ENCODE results near the gene UBE3C. TPM values are rescaled to one million over a fixed set of nuclear protein-coding genes. Genes with fewer than 3 reads are reported as not detected.
"Not testable (repeated sequence)": the region's sequence is repeated elsewhere in the genome, so short reads cannot be mapped to it uniquely, and the experiment has no call there.

Gene UBE3C
- total RNA-seq, 4 donors from 2014 or later, result 66.1 to 93.3 (median 85.5) TPM

DNA sequence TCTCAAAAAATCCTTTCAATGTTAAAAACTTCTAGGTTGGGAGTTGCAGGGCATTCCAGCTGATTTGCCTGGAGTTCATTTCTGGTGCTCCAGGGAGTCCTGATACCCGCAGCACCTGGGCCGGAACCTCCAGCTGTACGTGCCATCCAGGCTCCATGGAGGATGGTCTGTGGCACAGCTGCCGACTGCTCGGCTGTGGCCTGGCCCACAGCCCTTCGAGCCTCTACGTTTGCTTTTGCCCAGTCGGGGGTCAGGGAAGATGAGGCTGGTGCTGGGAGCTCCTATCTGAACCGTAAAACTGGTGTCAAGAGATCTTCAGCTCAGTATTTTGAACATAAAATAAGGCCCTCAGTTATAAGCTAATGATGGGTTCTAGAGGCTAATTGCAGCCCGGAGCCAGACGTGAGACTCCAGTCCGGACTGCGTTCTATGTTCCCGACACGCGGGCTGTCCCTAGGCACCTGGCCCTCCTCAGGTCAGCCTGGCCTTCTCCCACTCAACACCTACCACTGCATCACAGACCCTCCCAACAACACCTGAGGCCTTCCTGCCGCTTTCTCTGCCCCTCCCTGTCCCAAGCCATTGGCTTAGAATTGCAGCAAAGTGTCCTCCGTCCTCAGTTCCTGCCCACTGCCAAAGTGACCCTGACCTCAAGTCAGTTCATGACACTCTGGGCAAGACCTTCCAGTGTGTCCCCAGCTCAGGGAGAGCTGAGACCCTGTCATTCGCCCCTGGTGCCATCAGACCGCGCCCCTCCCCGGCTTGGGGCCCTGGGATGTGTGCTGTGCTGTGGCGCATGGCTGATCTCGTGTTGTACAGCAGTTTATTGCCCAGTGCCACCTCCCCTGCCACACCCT, 133.9 kb downstream of the UBE3C start:
- TF ChIP-seq CTCF (IDR thresholded peaks at IDR 0.05), result no peak
- TF ChIP-seq EP300 (IDR thresholded peaks at IDR 0.05), result no peak
- TF ChIP-seq POLR2AphosphoS5 (IDR thresholded peaks at IDR 0.05), result no peak
- TF ChIP-seq POLR2A (IDR thresholded peaks at IDR 0.05; ENCODE audit: low read depth), result no peak
- DNase-seq (ENCODE audit: extremely low spot score), result no peak
- intact Hi-C loops (cut with DNase I), result loop anchor here (2.0 to 10.0 kb wide), 3 partner anchors 70 to 298 kb away; no protein-coding TSS in a partner anchor
- peaks cover 0 to 5% (median 0%) of the 10 kb centered on the region in 4 donors for H3K27me3 ChIP-seq
- H3K4me1 ChIP-seq, result peaks cover 18 to 39% (median 31%) of the 10 kb centered on the region in 4 donors
- WGBS, result 77% methylated on average over 21 of the region's 24 CpGs
- no peaks in the 10 kb centered on the region for H3K9me3 ChIP-seq
- H3K27ac ChIP-seq (replicated peaks in 1 of 4), result peak overlapping the region; percentile 70 to 85 (median 79)
- no peak overlapping the region for H3K4me3 ChIP-seq
- peaks cover 17 to 41% (median 32%) of the 10 kb centered on the region in 4 donors for H3K36me3 ChIP-seq

DNA sequence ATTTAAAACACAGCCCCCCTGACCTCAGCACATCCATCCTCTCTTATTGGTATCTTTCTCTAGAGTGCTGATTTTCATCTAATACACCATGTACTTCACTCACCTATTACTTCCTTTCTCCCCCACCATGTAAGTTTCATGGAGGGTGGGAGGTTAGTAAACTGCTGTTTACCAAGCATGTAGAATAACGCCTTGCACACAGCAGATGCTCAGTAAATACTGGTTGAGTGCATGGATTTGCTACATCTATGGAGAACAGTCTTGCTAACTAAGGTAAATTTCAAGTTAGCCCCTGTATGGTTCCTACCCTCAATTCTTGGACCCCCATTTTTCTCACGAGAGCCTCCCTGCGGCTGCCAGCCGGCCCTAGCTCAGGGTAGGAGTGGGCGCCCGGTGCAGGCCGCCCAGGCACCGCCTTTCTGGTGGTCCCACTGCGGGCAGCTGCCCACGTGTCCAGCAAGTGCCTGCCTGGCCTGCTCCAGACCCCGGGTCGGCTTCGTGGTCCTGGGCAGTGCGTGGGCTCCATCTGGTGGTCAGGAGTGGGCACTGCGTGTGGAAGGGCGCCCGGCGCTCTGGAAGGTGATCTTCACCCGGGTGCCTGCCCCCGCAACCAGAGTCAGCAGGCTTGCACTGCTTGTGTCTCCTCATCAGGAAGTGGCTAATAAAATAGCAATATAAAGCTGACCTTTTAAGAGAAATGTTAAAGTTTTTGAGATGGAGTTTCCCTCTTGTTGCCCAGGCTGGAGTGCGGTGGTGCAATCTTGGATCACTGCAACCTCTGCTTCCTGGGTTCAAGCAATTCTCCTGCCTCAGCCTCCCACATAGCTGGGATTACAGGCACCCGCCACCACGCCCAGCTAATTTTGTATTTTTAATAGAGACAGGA, 134.7 kb downstream of the UBE3C start:
- TF ChIP-seq POLR2A (IDR thresholded peaks at IDR 0.05; ENCODE audit: low read depth) (no peak), POLR2AphosphoS5 (IDR thresholded peaks at IDR 0.05) (peak in 1 of 2 donors; percentile 47), CTCF (IDR thresholded peaks at IDR 0.05) (peak; percentile 97 to 100 (median 97)), EP300 (IDR thresholded peaks at IDR 0.05) (no peak)

DNA sequence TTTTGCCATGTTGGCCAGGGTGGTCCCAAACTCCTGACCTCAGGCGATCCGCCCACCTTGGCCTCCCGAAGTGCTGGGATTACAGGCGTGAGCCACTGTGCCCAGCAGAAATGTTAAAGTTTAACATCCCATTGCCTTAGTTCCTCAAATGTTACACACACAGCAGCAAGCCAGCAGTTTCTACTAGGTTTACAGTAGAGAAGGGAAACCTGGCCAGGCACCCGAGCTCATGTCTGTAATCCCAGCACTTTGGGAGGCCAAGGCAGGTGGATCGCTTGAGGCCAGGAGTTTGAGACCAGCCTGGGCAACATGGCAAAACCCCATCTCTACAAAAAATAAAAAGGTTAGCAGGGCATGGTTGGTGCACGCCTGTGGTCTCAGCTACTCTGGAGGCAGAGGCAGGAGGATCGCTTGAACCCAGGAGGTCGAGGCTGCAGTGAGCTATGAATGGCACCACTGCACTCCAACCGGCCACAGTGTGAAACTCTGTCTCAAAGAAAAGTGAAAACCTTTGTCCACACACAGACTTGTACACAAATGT, 135.4 kb downstream of the UBE3C start:
- H3K4me3 ChIP-seq; DNase-seq (ENCODE audit: extremely low spot score); H3K9me3 ChIP-seq; H3K27ac ChIP-seq (replicated peaks in 1 of 4): not testable (repeated sequence)
- peaks cover 23 to 45% (median 36%) of the 10 kb centered on the region in 4 donors for H3K4me1 ChIP-seq
- 90% methylated on average over 10 of the region's 10 CpGs for WGBS
- peaks cover 0 to 21% (median 1%) of the 10 kb centered on the region in 4 donors for H3K27me3 ChIP-seq
- peaks cover 5 to 27% (median 20%) of the 10 kb centered on the region in 4 donors for H3K36me3 ChIP-seq
- intact Hi-C loops (cut with DNase I), result loop anchor here (5.0 to 10.0 kb wide), 2 partner anchors 113 to 299 kb away; no protein-coding TSS in a partner anchor

More for the DNA sequence above, 134.7 kb downstream of the UBE3C start:
- peaks cover 9 to 32% (median 24%) of the 10 kb centered on the region in 4 donors for H3K36me3 ChIP-seq
- H3K4me1 ChIP-seq, result peaks cover 18 to 41% (median 31%) of the 10 kb centered on the region in 4 donors
- H3K4me3 ChIP-seq, result no peak overlapping the region
- DNase-seq (ENCODE audit: extremely low spot score), result no peak
- peaks cover 0 to 13% (median 0%) of the 10 kb centered on the region in 4 donors for H3K27me3 ChIP-seq
- H3K27ac ChIP-seq (replicated peaks in 1 of 4), result peak overlapping the region; percentile 70 to 85 (median 79)
- intact Hi-C loops (cut with DNase I), result loop anchor here (2.0 to 10.0 kb wide), 3 partner anchors 69 to 299 kb away; no protein-coding TSS in a partner anchor
- H3K9me3 ChIP-seq, result no peaks in the 10 kb centered on the region
- WGBS, result 19% methylated on average over 21 of the region's 23 CpGs

- WGBS, result 67% methylated on average over 12 of the region's 12 CpGs
- TF ChIP-seq POLR2AphosphoS5 (IDR thresholded peaks at IDR 0.05) (no peak), POLR2A (IDR thresholded peaks at IDR 0.05; ENCODE audit: low read depth) (no peak), EP300 (IDR thresholded peaks at IDR 0.05) (no peak), CTCF (IDR thresholded peaks at IDR 0.05) (no peak)
- Histone ChIP-seq H3K9me3 (no peaks in the 10 kb centered on the region), H3K27ac (replicated peaks in 1 of 4) (no peak overlapping the region), H3K4me1 (peaks cover 26 to 54% (median 45%) of the 10 kb centered on the region in 4 donors), H3K36me3 (peaks cover 5 to 18% (median 12%) of the 10 kb centered on the region in 4 donors), H3K27me3 (peaks cover 0 to 29% (median 6%) of the 10 kb centered on the region in 4 donors), H3K4me3 (no peak overlapping the region)
- no peak for DNase-seq (ENCODE audit: extremely low spot score)
- intact Hi-C loops (cut with DNase I), result loop anchor here (5.0 to 10.0 kb wide), 2 partner anchors 112 to 300 kb away; no protein-coding TSS in a partner anchor
Observed at GRCh38 chr7:157274991-157275427, 136.3 kb downstream of the UBE3C start.

Measured in esophagus muscularis mucosa (tissue), 4 donors.